ENCODE measurements around the gene RETREG3.
A peak's percentile ranks its signal among the peaks of the same experiment; 100 is the strongest.
"Not testable (repeated sequence)": the region's sequence is repeated elsewhere in the genome, so short reads cannot be mapped to it uniquely, and the experiment has no call there.

Gene RETREG3

GRCh38 chr17:42571435-42572225 is 37.5 kb downstream of the RETREG3 start:
- DNase-seq (ENCODE audit: low read depth) = no peak

GRCh38 chr17:42568341-42569111 is 40.6 kb downstream of the RETREG3 start:
- no peak for DNase-seq (ENCODE audit: low read depth)

- no peak for DNase-seq (ENCODE audit: low read depth)
These were observed 42.1 kb downstream of the RETREG3 start, which contains the start of gene MLX for GRCh38 chr17:42566883-42567573. MLX (plus strand) TSS chr17:42567100; CDS start chr17:42567125, 25 bp downstream.

DNA sequence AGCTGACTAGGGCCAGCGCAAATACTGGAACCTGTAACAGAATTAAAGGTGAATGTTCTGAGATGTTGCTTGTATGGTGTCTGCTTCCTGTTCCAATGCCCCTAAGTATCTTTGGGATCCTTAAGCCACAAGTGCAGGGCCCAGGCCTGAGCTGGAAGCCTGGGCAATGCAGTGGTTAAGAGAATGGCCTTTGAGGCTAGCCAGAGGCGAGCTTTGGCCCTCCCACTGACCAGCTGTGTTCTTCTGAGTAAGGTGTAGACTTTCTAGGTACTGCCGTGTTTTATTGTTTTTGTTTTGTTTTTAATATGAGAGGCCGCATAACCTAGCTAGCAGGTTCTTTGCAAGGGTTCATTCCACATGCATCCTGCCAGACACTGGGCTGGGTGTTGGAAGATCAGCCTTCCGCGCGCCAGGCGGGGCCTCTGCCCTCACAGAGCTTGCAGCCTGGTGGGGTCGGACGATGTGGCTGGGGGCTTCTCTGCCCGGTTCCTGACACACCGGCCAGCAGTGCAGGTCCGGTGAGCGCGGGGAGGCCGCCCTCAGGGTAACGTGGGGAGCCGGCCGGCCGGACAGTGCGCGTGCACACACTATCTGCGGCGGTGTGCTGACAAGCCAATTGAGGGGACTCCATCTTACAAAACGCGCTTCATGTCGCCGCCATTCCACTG is 42.8 kb downstream of the RETREG3 start:
- no peak for DNase-seq (ENCODE audit: low read depth)

GRCh38 chr17:42565523-42566214 is 43.5 kb downstream of the RETREG3 start:
- no peak for DNase-seq (ENCODE audit: low read depth)

DNA sequence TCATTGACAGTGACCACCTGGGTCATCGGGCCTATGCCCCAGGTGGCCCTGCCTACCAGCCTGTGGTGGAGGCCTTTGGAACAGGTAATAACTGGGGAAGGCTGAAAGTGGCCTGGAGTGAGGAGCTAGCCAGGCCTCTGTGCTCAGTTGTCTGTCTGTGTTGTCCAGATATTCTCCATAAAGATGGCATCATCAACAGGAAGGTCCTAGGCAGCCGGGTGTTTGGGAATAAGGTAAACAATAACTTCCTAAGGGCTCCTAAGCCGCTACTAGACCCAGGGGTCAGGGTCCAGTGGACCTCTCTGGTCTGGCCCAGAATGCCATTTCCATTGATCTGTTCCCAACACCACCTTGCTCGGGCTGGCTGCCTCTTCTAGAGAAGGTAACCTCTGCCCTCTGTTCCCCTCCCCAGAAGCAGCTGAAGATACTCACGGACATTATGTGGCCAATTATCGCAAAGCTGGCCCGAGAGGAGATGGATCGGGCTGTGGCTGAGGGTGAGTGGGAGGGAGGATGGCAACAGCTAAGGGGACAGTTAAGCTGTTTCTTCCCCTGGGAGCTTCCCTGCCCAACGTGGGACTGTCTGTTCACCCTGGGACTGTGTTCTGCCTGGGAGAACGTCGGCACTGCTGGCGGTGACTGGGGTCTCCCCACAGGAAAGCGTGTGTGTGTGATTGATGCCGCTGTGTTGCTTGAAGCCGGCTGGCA is 44.2 kb downstream of the RETREG3 start:
- DNase-seq (ENCODE audit: low read depth) = no peak

- no peak for DNase-seq (ENCODE audit: low read depth)
These were observed 45.2 kb downstream of the RETREG3 start for GRCh38 chr17:42563950-42564349.

GRCh38 chr17:42563543-42563942 is 45.6 kb downstream of the RETREG3 start:
- no peak for DNase-seq (ENCODE audit: low read depth)

DNA sequence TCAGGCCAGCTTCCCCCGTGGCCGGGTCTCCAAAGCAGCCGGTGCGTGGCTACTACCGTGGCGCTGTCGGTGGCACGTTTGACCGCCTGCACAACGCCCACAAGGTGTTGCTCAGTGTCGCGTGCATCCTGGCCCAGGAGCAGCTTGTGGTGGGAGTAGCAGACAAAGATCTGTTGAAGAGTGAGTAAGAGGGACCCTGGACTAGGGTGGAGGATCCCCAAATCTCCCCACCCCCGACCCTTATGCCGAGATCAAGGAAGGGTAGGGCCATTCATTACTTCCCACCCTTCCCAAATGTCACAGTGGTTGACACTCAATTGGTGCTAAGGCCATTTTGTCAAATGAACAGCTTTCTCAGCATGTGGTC is 46.0 kb downstream of the RETREG3 start:
- DNase-seq (ENCODE audit: low read depth) = no peak

- no peak for DNase-seq (ENCODE audit: low read depth)
These were observed 46.6 kb downstream of the RETREG3 start for GRCh38 chr17:42562388-42563142.

- DNase-seq (ENCODE audit: low read depth) = peak; percentile 82
These were observed 47.2 kb downstream of the RETREG3 start, which contains the start of gene COASY for GRCh38 chr17:42561897-42562387. COASY (plus strand) TSS chr17:42562148; CDS start chr17:42562623, 475 bp downstream.

- no peak for DNase-seq (ENCODE audit: low read depth)
These were observed 48.9 kb downstream of the RETREG3 start for GRCh38 chr17:42560246-42560645.

DNA sequence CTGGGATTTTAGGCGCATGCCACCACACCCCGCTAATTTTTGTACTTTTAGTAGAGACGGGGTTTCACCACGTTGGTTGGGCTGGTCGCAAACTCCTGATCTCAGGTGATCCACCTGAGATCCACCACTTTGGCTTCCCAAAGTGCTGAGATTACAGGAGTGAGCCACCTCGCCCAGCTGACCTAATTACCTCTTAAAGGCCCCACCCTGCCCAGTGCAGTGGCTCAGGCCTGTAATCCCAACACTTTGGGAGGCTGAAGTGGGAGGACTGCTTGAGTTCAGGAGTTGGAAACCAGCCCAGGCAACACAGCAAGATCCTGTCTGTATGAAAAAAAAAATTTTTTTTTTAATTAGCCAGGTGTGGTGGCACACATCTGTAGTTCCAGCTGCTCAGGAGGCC is 50.1 kb downstream of the RETREG3 start:
- no peak for DNase-seq (ENCODE audit: low read depth)

GRCh38 chr17:42555961-42556617 is 53.1 kb downstream of the RETREG3 start:
- DNase-seq (ENCODE audit: low read depth) = not testable (repeated sequence)

GRCh38 chr17:42555122-42555622 is 54.0 kb downstream of the RETREG3 start:
- no peak for DNase-seq (ENCODE audit: low read depth)

DNA sequence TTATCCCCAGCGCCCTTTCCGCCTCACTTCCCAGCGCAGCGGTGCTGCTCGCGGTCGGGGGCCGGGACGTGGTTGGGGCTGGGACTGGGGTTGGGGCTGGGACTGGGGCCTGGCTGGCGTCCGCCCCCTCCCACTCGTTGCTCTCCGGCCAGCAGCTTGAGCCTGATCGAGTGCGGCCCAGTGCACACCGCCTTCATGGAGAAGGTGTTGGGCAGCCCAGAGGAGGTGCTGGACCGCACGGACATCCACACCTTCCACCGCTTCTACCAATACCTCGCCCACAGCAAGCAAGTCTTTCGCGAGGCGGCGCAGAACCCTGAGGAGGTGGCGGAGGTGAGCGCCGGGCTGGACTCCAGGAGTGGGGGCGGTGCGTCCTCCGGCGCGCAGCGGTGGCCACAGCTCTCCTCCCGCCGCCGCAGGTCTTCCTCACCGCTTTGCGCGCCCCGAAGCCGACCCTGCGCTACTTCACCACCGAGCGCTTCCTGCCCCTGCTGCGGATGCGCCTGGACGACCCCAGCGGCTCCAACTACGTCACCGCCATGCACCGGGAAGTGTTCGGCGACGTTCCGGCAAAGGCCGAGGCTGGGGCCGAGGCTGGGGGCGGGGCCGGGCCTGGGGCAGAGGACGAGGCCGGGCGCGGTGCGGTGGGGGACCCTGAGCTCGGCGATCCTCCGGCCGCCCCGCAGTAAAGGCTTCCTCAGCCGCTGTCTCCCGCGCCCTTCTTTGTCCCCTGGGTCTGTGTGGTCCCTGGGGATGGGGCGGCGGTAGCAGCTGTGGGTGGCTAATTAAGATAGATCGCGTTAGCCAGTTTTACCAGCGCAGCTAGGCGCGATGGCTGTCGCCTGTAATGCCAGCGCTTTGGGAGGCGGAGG is 54.7 kb downstream of the RETREG3 start:
- DNase-seq (ENCODE audit: low read depth) = no peak

DNA sequence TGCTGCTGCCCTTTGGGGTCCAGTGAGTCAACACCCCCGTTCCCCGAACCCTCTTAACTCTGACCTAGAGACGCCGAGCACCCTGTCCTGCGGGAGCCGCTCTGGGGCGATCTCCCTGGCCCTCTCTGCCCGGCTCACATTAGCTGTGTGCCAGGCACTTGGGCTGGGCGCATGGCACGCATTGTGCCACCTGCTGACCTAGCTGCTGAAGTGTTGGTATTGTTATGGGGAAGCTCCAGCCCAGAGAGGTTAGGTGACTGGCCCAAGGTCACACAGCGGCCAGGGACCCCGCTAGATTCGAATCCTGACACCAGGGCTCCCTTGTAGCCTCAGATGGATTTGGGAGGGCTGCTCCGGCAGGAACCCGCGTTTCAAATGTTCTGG is 55.3 kb downstream of the RETREG3 start:
- DNase-seq (ENCODE audit: low read depth) = no peak

DNA sequence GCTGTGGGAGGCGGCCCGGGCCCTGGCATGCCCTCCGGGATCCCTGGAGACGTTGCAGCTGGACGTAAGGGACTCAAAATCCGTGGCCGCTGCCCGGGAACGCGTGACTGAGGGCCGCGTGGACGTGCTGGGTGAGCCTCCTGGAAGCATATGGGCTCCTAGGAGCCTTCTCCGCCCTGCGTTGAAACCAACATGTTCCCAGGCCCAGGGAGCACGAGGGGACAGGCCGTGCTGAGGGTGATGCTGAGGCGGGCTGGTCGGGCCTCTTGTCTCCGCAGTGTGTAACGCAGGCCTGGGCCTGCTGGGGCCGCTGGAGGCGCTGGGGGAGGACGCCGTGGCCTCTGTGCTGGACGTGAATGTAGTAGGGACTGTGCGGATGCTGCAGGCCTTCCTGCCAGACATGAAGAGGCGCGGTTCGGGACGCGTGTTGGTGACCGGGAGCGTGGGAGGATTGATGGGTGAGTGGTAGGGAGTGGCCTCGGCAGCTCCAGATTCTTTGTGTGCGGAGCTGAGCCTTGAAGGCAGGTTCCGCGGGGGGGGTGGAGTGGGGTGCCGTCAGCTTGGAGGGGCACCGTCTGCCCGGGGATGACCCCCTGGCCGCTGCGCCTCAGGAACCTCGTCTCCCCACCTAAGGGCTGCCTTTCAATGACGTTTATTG is 55.9 kb downstream of the RETREG3 start:
- DNase-seq (ENCODE audit: low read depth) = no peak
